GM23338 (cell line): ENCODE results near the gene TRIO. TPM values are rescaled to one million over a fixed set of nuclear protein-coding genes. Genes with fewer than 3 reads are reported as not detected.

Experiments used
- ATAC-seq: fragments of 200-7000 bp; cut with Tn5 transposase; 3 replicates; pipeline ENCODE4 v1.9.1; 2020
- DNase-seq: peaks from one replicate; pipeline ENCODE4 v3.0.0-alpha.2; 2015; ENCODE audit warnings: low spot score
- H2AFZ ChIP-seq: fragments of 200-600 bp; sonication (generic); 2 replicates; pipeline ENCODE4 v1.8.0; 2016; ENCODE audit warnings: antibody characterized with exemption, mild to moderate bottlenecking, moderate library complexity
- H3F3A ChIP-seq: fragments of 200-600 bp; sonication (generic); replicated peaks from 2 replicates; pipeline ENCODE4 v1.8.0; 2017; ENCODE audit warnings: antibody characterized with exemption, mixed run types, low read depth
- H3K27ac ChIP-seq: fragments of 200-600 bp; sonication (generic); 2 replicates; pipeline ENCODE4 v1.6.1; 2016; ENCODE audit warnings: low read depth
- H3K27me3 ChIP-seq: fragments of 200-600 bp; sonication (generic); 2 replicates; pipeline ENCODE4 v1.8.0; 2016; ENCODE audit warnings: mild to moderate bottlenecking, mixed run types, moderate library complexity; ENCODE audit not compliant: insufficient read depth
- H3K36me3 ChIP-seq: fragments of 200-600 bp; sonication (generic); 2 replicates; pipeline ENCODE4 v1.8.0; 2016; ENCODE audit warnings: mild to moderate bottlenecking; ENCODE audit not compliant: insufficient read depth
- H3K4me1 ChIP-seq: fragments of 200-600 bp; sonication (generic); 2 replicates; pipeline ENCODE4 v1.8.0; 2016; ENCODE audit warnings: mild to moderate bottlenecking, moderate library complexity; ENCODE audit not compliant: insufficient read depth
- H3K4me2 ChIP-seq: fragments of 200-600 bp; sonication (generic); 2 replicates; pipeline ENCODE4 v1.7.1; 2017; ENCODE audit warnings: mixed run types
- H3K4me3 ChIP-seq: fragments of 200-600 bp; sonication (generic); 2 replicates; pipeline ENCODE4 v1.6.1; 2016; ENCODE audit warnings: mixed run types
- H3K79me2 ChIP-seq: fragments of 200-600 bp; sonication (generic); replicated peaks from 2 replicates; pipeline ENCODE4 v1.8.0; 2017; ENCODE audit warnings: mild to moderate bottlenecking; ENCODE audit not compliant: insufficient read depth
- H3K9me2 ChIP-seq: fragments of 200-600 bp; sonication (generic); 2 replicates; pipeline ENCODE4 v1.8.0; 2017; ENCODE audit not compliant: insufficient read depth
- H4K20me1 ChIP-seq: fragments of 200-600 bp; sonication (generic); replicated peaks from 2 replicates; pipeline ENCODE4 v1.8.0; 2017; ENCODE audit warnings: mild to moderate bottlenecking; ENCODE audit not compliant: insufficient read depth
- H3K27ac Mint-ChIP-seq: 2 replicates; pipeline ENCODE4 v1.8.0; 2020; ENCODE audit warnings: inconsistent platforms, mild to moderate bottlenecking, moderate library complexity, mixed read lengths
- H3K27me3 Mint-ChIP-seq: 3 replicates; pipeline ENCODE4 v1.8.0; 2022; ENCODE audit warnings: low read depth, mild to moderate bottlenecking, moderate library complexity, mixed read lengths, inconsistent platforms; ENCODE audit not compliant: insufficient read depth, poor library complexity
- H3K36me3 Mint-ChIP-seq: 3 replicates; pipeline ENCODE4 v1.8.0; 2021; ENCODE audit warnings: low read depth, mild to moderate bottlenecking, inconsistent platforms, moderate library complexity, mixed read lengths
- H3K4me1 Mint-ChIP-seq: 3 replicates; pipeline ENCODE4 v1.8.0; 2020; ENCODE audit warnings: mild to moderate bottlenecking, inconsistent platforms, mixed read lengths
- H3K4me3 Mint-ChIP-seq: 3 replicates; pipeline ENCODE4 v1.8.0; 2021; ENCODE audit warnings: moderate library complexity, mild to moderate bottlenecking, inconsistent platforms, mixed read lengths
- H3K9me3 Mint-ChIP-seq: 3 replicates; pipeline ENCODE4 v1.8.0; 2020; ENCODE audit warnings: moderate library complexity, mild to moderate bottlenecking, inconsistent platforms, mixed read lengths
- EZH2 ChIP-seq: fragments of 200-600 bp; sonication (generic); IDR thresholded peaks from one replicate; pipeline ENCODE4 v1.8.0; 2017; ENCODE audit warnings: antibody characterized with exemption, mild to moderate bottlenecking, low read depth; ENCODE audit not compliant: unreplicated experiment
- ZNF114 ChIP-seq: fragments of 250-450 bp; sonication (Bioruptor Pico); IDR thresholded peaks from 2 replicates; pipeline ENCODE4 v1.5.0; 2020; ENCODE audit warnings: mild to moderate bottlenecking, moderate library complexity
- ZNF331 ChIP-seq: fragments of 250-450 bp; sonication (Bioruptor Pico); IDR thresholded peaks from 2 replicates; pipeline ENCODE4 v1.5.0; 2020; ENCODE audit warnings: low read depth, mild to moderate bottlenecking, moderate library complexity
- ZNF462 ChIP-seq: fragments of 250-450 bp; sonication (Bioruptor Pico); IDR thresholded peaks from 2 replicates; pipeline ENCODE4 v1.5.0; 2020; ENCODE audit warnings: mild to moderate bottlenecking, moderate library complexity
- polyA plus RNA-seq: library from polyadenylated mRNA; unstranded; fragments of >200 nt; fragmentation: Nextera tagmentation; extraction: Ambion mirVana; gene quantifications from 2 replicates; pipeline ENCODE4 v1.2.1, GENCODE V29; 2016
- total RNA-seq: library from RNA; depleted of rRNA; stranded (reverse); fragments of >200 nt; shearing (Covaris generic); gene quantifications from 2 replicates; pipeline ENCODE4 v1.2.3, GENCODE V29; 2014
- TF ChIP-seq, protein P1 (sequence below): IDR thresholded peaks from one replicate; pipeline ENCODE4 v1.6.1; 2018; ENCODE audit warnings: antibody characterized with exemption; ENCODE audit not compliant: unreplicated experiment
- TF ChIP-seq, protein P2 (sequence below), 2 experiments: fragments of 200-600 bp in 1 of 2; sonication (generic) in 1 of 2; conservative IDR thresholded peaks; 2 replicates each; pipeline versions ENCODE4 v1.5.1 to v1.6.1; 2016 to 2017; ENCODE audit warnings: antibody characterized with exemption in 2 of 2, low read depth in 2 of 2, mild to moderate bottlenecking in 2 of 2, moderate library complexity in 1 of 2
- TF ChIP-seq, protein P3 (sequence below): IDR thresholded peaks from 2 replicates; pipeline ENCODE4 v1.6.1; 2016; ENCODE audit warnings: antibody characterized with exemption

Gene TRIO
- total and polyA plus RNA-seq, 2 experiments from 2014 or later = 13.8 to 113 TPM

DNA sequence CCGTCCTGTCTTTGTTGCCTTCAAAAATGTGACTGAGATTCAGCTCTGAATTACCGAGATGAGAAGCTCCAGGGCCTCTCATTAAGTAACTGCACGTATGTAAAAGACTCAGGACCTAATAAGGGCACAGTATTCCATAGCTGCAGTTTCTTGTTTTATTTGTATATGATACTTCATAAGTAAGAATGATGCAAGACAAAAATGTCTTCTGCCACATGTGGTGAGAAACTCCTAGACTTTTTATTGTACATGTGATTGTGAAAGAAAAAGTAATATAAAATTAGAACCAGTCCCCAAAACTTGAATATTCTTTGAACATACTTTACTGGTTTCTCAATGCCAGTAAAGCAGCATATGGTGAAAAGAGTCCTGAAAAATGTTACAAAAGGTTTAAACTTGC is 328.4 kb downstream of the TRIO start (continued):
- TF ChIP-seq ZNF462 (CRISPR knock-in tag) = no peak
- no peak for TF ChIP-seq EZH2
- TF ChIP-seq, protein P1, sequence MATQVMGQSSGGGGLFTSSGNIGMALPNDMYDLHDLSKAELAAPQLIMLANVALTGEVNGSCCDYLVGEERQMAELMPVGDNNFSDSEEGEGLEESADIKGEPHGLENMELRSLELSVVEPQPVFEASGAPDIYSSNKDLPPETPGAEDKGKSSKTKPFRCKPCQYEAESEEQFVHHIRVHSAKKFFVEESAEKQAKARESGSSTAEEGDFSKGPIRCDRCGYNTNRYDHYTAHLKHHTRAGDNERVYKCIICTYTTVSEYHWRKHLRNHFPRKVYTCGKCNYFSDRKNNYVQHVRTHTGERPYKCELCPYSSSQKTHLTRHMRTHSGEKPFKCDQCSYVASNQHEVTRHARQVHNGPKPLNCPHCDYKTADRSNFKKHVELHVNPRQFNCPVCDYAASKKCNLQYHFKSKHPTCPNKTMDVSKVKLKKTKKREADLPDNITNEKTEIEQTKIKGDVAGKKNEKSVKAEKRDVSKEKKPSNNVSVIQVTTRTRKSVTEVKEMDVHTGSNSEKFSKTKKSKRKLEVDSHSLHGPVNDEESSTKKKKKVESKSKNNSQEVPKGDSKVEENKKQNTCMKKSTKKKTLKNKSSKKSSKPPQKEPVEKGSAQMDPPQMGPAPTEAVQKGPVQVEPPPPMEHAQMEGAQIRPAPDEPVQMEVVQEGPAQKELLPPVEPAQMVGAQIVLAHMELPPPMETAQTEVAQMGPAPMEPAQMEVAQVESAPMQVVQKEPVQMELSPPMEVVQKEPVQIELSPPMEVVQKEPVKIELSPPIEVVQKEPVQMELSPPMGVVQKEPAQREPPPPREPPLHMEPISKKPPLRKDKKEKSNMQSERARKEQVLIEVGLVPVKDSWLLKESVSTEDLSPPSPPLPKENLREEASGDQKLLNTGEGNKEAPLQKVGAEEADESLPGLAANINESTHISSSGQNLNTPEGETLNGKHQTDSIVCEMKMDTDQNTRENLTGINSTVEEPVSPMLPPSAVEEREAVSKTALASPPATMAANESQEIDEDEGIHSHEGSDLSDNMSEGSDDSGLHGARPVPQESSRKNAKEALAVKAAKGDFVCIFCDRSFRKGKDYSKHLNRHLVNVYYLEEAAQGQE = no peak

DNA sequence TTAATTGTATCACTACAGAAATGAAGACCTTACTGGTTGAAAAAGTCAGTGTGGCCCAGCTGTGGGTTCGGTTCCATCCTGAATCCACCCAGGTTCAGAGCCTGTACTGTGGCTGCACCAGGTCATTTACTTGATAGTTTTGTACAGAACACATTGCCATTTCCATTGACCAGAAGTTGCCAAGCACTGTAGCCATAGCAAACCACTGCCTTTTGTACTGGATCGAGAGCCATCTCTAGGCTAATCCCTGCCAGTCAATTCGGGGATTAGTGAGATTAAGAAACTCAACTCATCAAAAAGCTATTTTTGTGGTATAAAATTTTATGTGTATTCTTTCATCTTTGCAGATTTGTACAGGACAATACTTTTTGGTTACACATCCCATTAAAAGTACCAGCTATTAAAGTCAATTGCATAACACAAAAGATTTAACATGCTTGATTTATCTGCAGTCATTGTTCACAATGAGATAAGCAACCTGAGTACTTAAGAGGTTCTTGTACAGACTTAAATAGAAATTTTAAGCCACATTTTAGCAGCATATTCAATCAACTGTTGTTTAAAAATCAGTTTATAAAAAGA is 329.9 kb downstream of the TRIO start:
- peaks cover 14% of the 10 kb centered on the region; the same call in 1 of the 2 replicates for H3K36me3 ChIP-seq
- H2AFZ ChIP-seq = no peak overlapping the region
- H4K20me1 ChIP-seq = no peaks in the 10 kb centered on the region; the same call in 1 of the 2 replicates
- Mint-ChIP-seq H3K36me3 (peaks cover 24% of the 10 kb centered on the region; the same call in 2 of the 3 replicates), H3K9me3 (no peaks in the 10 kb centered on the region), H3K4me3 (no peak overlapping the region), H3K27ac (no peak overlapping the region), H3K4me1 (no peaks in the 10 kb centered on the region), H3K27me3 (peaks cover 2% of the 10 kb centered on the region)
- H3K9me2 ChIP-seq = no peaks in the 10 kb centered on the region
- no peak overlapping the region for H3K4me3 ChIP-seq
- no peak overlapping the region for H3K27ac ChIP-seq
- H3K4me2 ChIP-seq = no peak overlapping the region
- H3K4me1 ChIP-seq = no peaks in the 10 kb centered on the region
- DNase-seq = no peak
- H3K27me3 ChIP-seq = no peaks in the 10 kb centered on the region
- no peak for ATAC-seq
- no peaks in the 10 kb centered on the region for H3F3A ChIP-seq
- no peaks in the 10 kb centered on the region for H3K79me2 ChIP-seq
- TF ChIP-seq, protein P2, sequence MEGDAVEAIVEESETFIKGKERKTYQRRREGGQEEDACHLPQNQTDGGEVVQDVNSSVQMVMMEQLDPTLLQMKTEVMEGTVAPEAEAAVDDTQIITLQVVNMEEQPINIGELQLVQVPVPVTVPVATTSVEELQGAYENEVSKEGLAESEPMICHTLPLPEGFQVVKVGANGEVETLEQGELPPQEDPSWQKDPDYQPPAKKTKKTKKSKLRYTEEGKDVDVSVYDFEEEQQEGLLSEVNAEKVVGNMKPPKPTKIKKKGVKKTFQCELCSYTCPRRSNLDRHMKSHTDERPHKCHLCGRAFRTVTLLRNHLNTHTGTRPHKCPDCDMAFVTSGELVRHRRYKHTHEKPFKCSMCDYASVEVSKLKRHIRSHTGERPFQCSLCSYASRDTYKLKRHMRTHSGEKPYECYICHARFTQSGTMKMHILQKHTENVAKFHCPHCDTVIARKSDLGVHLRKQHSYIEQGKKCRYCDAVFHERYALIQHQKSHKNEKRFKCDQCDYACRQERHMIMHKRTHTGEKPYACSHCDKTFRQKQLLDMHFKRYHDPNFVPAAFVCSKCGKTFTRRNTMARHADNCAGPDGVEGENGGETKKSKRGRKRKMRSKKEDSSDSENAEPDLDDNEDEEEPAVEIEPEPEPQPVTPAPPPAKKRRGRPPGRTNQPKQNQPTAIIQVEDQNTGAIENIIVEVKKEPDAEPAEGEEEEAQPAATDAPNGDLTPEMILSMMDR (conservative IDR thresholded peaks at IDR 0.05; ENCODE audit: low read depth in 2 of 2) = no peak
- TF ChIP-seq ZNF114 (no peak), ZNF331 (CRISPR knock-in tag) (no peak), EZH2 (no peak)
- TF ChIP-seq, protein P1 = no peak
- TF ChIP-seq, protein P3, sequence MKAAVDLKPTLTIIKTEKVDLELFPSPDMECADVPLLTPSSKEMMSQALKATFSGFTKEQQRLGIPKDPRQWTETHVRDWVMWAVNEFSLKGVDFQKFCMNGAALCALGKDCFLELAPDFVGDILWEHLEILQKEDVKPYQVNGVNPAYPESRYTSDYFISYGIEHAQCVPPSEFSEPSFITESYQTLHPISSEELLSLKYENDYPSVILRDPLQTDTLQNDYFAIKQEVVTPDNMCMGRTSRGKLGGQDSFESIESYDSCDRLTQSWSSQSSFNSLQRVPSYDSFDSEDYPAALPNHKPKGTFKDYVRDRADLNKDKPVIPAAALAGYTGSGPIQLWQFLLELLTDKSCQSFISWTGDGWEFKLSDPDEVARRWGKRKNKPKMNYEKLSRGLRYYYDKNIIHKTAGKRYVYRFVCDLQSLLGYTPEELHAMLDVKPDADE = no peak
